H1 (cell line): ENCODE measurements around the gene PLCB3. TPM values are rescaled to one million over a fixed set of nuclear protein-coding genes. Genes with fewer than 3 reads are reported as not detected.

Experiments
- CTCF ChIA-PET: fragments of 300-600 bp; sonication (Branson Sonifier 250); formaldehyde crosslinking; loops from one replicate; lab custom pipeline; 2021; ENCODE audit not compliant: partially characterized antibody; lab: Charles Lee
- POLR2A ChIA-PET: fragments of 300-600 bp; sonication (Branson Sonifier 250); formaldehyde crosslinking; loops from one replicate; lab custom pipeline; 2021; ENCODE audit warnings: inconsistent platforms; ENCODE audit not compliant: partially characterized antibody; lab: Charles Lee
- DNase-seq, 2 experiments: peaks; one replicate each; pipeline versions ENCODE4 v3.0.0 to v3.0.0-alpha.2; 2010 to 2022; ENCODE audit warnings: low spot score in 2 of 2, low read depth in 1 of 2, mixed read lengths in 1 of 2
- FAIRE-seq: peaks from 2 replicates; lab custom pipeline; 2011; peaks lifted over from hg19 to GRCh38; lab: Jason Lieb, UNC
- H2AFZ ChIP-seq: 2 replicates; pipeline ENCODE4 v1.8.1; 2012; ENCODE audit warnings: low read length, inconsistent platforms
- H2AK5ac ChIP-seq: 2 replicates; pipeline ENCODE4 v1.6.1; 2013; ENCODE audit warnings: low read depth, low read length
- H2BK120ac ChIP-seq: replicated peaks from 2 replicates; pipeline ENCODE3; 2013; ENCODE audit warnings: low read depth, low read length, inconsistent platforms
- H2BK12ac ChIP-seq: 2 replicates; pipeline ENCODE4 v1.6.1; 2013; ENCODE audit warnings: low read depth, low read length
- H2BK15ac ChIP-seq: 2 replicates; pipeline ENCODE4 v1.6.1; 2013; ENCODE audit warnings: low read length
- H2BK20ac ChIP-seq: 2 replicates; pipeline ENCODE4 v1.6.1; 2013; ENCODE audit warnings: low read length
- H2BK5ac ChIP-seq: 2 replicates; pipeline ENCODE4 v1.6.1; 2013; ENCODE audit warnings: low read depth, low read length
- H3K14ac ChIP-seq: 2 replicates; pipeline ENCODE4 v1.6.1; 2013; ENCODE audit warnings: inconsistent platforms; ENCODE audit not compliant: insufficient read length
- H3K18ac ChIP-seq: 2 replicates; pipeline ENCODE4 v1.6.1; 2013; ENCODE audit warnings: low read length; ENCODE audit errors: extremely low read depth
- H3K23ac ChIP-seq: 2 replicates; pipeline ENCODE4 v1.6.1; 2013; ENCODE audit warnings: inconsistent platforms; ENCODE audit not compliant: insufficient read length
- H3K23me2 ChIP-seq: 2 replicates; pipeline ENCODE4 v1.6.1; 2013; ENCODE audit warnings: low read depth, low read length
- H3K27ac ChIP-seq: 2 replicates; pipeline ENCODE4 v1.6.1; 2011; ENCODE audit warnings: low read depth, low read length, inconsistent platforms
- H3K27me3 ChIP-seq, 4 experiments: replicated peaks in 1 of 4; 1 replicate in 1 of 4; 2 replicates in 3 of 4; pipeline versions ENCODE4 v1.6.1 to v1.8.1; 2011 to 2013; ENCODE audit warnings: low read length in 3 of 4, mild to moderate bottlenecking in 3 of 4, inconsistent platforms in 2 of 4, mixed read lengths in 2 of 4, moderate library complexity in 1 of 4; ENCODE audit not compliant: control insufficient read depth in 3 of 4, insufficient read depth in 3 of 4; ENCODE audit errors: extremely low read depth in 1 of 4
- H3K36me3 ChIP-seq, 4 experiments: 2 replicates each; pipeline versions ENCODE4 v1.6.1 to v1.8.1; 2011 to 2013; ENCODE audit warnings: mild to moderate bottlenecking in 4 of 4, low read length in 3 of 4, moderate library complexity in 2 of 4, control low read depth in 1 of 4, inconsistent platforms in 1 of 4; ENCODE audit not compliant: insufficient read depth in 4 of 4, control insufficient read depth in 2 of 4
- H3K4ac ChIP-seq: replicated peaks from 2 replicates; pipeline ENCODE3; 2013; ENCODE audit warnings: low read length, low read depth, mixed read lengths, inconsistent platforms; ENCODE audit not compliant: insufficient read length
- H3K4me1 ChIP-seq, 4 experiments: replicated peaks in 1 of 4; 1 replicate in 1 of 4; 2 replicates in 3 of 4; pipeline versions ENCODE4 v1.6.1 to v1.8.1; 2011 to 2013; ENCODE audit warnings: low read length in 3 of 4, inconsistent platforms in 2 of 4, mixed read lengths in 1 of 4; ENCODE audit not compliant: insufficient read depth in 4 of 4, control insufficient read depth in 3 of 4
- H3K4me2 ChIP-seq, 2 experiments: 2 replicates each; pipeline versions ENCODE4 v1.6.1 to v1.8.1; 2011 to 2013; ENCODE audit warnings: low read depth in 2 of 2, low read length in 2 of 2, control low read depth in 1 of 2, inconsistent platforms in 1 of 2, mild to moderate bottlenecking in 1 of 2; ENCODE audit not compliant: insufficient read depth in 1 of 2
- H3K4me3 ChIP-seq, 4 experiments: fragments of 200-600, 300-600 bp in 1 of 4; sonication (generic), shearing (Covaris generic), sonication (Bioruptor Twin) in 1 of 4; 2 replicates each; pipeline versions ENCODE4 v1.5.1 to v1.8.1; 2011 to 2016; ENCODE audit warnings: low read length in 4 of 4, low read depth in 3 of 4, control low read depth in 2 of 4, inconsistent platforms in 2 of 4, mild to moderate bottlenecking in 2 of 4, mixed read lengths in 1 of 4, moderate library complexity in 1 of 4; ENCODE audit not compliant: insufficient read depth in 2 of 4; ENCODE audit errors: extremely low read depth in 1 of 4
- H3K56ac ChIP-seq: replicated peaks from 2 replicates; pipeline ENCODE3; 2013; ENCODE audit warnings: low read depth, mild to moderate bottlenecking, mixed read lengths, low read length, inconsistent platforms; ENCODE audit not compliant: insufficient read length
- H3K79me1 ChIP-seq: 2 replicates; pipeline ENCODE4 v1.6.1; 2013; ENCODE audit warnings: low read depth, low read length, control low read depth
- H3K79me2 ChIP-seq, 2 experiments: 2 replicates each; pipeline versions ENCODE4 v1.6.1 to v1.8.1; 2012 to 2013; ENCODE audit warnings: low read length in 2 of 2, mild to moderate bottlenecking in 2 of 2, inconsistent platforms in 1 of 2; ENCODE audit not compliant: insufficient read depth in 2 of 2, control insufficient read depth in 1 of 2
- H3K9ac ChIP-seq, 4 experiments: replicated peaks in 1 of 4; 1 replicate in 1 of 4; 2 replicates in 3 of 4; pipeline versions ENCODE4 v1.6.1 to v1.8.1; 2011 to 2013; ENCODE audit warnings: low read depth in 3 of 4, low read length in 3 of 4, control low read depth in 2 of 4, mild to moderate bottlenecking in 2 of 4, moderate library complexity in 2 of 4, inconsistent platforms in 1 of 4; ENCODE audit errors: extremely low read depth in 1 of 4
- H3K9me3 ChIP-seq, 2 experiments: 2 replicates each; pipeline versions ENCODE4 v1.6.1 to v1.8.1; 2012 to 2013; ENCODE audit warnings: mild to moderate bottlenecking in 2 of 2, moderate library complexity in 2 of 2, control low read depth in 1 of 2, inconsistent platforms in 1 of 2, low read depth in 1 of 2, low read length in 1 of 2, mixed read lengths in 1 of 2; ENCODE audit not compliant: insufficient read depth in 2 of 2
- H4K20me1 ChIP-seq, 2 experiments: replicated peaks in 1 of 2; 2 replicates each; pipeline versions ENCODE3 to v1.8.1; 2011 to 2013; ENCODE audit warnings: inconsistent platforms in 2 of 2, low read length in 2 of 2, mild to moderate bottlenecking in 1 of 2; ENCODE audit not compliant: insufficient read depth in 2 of 2, control insufficient read depth in 1 of 2
- H4K5ac ChIP-seq: 2 replicates; pipeline ENCODE4 v1.6.1; 2013; ENCODE audit warnings: low read length, low read depth, mixed read lengths, inconsistent platforms; ENCODE audit not compliant: insufficient read length
- H4K8ac ChIP-seq: 2 replicates; pipeline ENCODE4 v1.8.0; 2013; ENCODE audit warnings: mild to moderate bottlenecking, moderate library complexity, low read length, inconsistent platforms; ENCODE audit not compliant: insufficient read depth; ENCODE audit errors: extremely low read depth
- H4K91ac ChIP-seq: replicated peaks from 2 replicates; pipeline ENCODE3; 2013; ENCODE audit warnings: low read length, mixed read lengths, inconsistent platforms; ENCODE audit not compliant: insufficient read length
- WGBS, 2 experiments: shearing (Covaris generic) in 1 of 2; methylation state at CpG; one replicate each; pipeline versions ENCODE4 v1.1.6 to v1.1.7; 2013 to 2015; ENCODE audit warnings: low lambda C conversion rate in 2 of 2, mixed read lengths in 2 of 2, inconsistent platforms in 1 of 2, low coverage in 1 of 2, missing lambda C conversion rate in 1 of 2; ENCODE audit not compliant: insufficient replicate concordance in 2 of 2, insufficient coverage in 1 of 2, insufficient read length in 1 of 2; ENCODE audit errors: extremely low coverage in 1 of 2, missing lambda C conversion rate in 1 of 2; 5-methylcytosine and 5-hydroxymethylcytosine counted together
- polyA plus RNA-seq, 7 experiments: library from polyadenylated mRNA; depleted of rRNA in 3 of 7; stranded (reverse) in 5 of 7; unstranded in 2 of 7; fragments of >200 nt in 5 of 7; fragments of 200-250 nt in 2 of 7; gene quantifications; 1 replicate in 5 of 7; 2 replicates in 1 of 7; 4 replicates in 1 of 7; pipeline versions ENCODE4 v1.2.1 to v1.2.3, GENCODE V29; 2011 to 2013; ENCODE audit warnings: missing spikeins in 2 of 7, mixed read lengths in 2 of 7
- total RNA-seq: library from RNA; stranded (reverse); fragmentation: NEBNext Ultra II Directional; extraction: Animal tissue kit (Norgen Biotek cat#: 25700); gene quantifications from 2 replicates; pipeline ENCODE4 v1.2.1, GENCODE V29; 2021

Gene PLCB3
- total and polyA plus RNA-seq, 2 of the 8 experiments (the other 6 are each of a cell fraction or from before 2014, with no cell fraction given): 47.2 to 104 TPM

DNA sequence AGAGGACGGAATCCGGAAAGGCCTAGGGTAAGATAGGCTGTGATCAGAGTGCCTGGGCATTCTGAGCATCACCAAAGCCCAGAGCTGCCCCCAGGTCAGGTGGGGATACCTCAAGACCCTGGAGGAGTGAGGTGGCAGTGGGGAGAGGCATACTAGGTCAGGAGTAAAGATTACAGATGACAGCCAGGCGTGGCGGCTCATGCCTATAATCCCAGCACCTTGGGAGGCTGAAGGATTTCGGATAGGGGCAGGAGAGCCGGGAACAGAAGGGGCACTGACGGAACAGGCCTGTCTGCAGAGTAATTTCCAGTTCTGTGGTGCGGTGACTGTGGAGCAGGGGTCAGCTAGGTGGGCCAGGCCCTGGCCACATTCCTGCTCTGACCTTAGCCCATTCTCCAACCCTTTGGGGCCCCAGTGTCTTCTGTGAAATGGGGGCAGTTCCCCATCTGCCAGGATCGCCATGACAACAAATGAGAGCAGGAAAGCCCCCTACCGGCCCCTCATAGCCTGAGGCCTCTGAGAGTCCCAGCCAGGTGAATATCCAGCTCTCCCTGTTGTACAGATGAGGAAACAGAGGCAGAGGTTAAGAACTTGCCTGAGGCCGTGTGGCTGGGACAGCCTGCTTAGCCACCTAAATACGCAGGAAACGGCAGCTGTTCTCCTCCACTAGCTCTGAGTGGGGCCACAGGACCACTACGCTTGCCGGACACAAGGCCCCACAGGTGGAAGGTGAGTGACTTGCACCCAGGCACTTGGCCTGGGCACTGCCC lies 23.9 kb downstream of the PLCB3 start:
- Histone ChIP-seq H2AK5ac (no peak overlapping the region), H2BK120ac (no peak overlapping the region), H4K8ac (no peak overlapping the region), H2BK12ac (no peak overlapping the region), H4K20me1 (no peaks in the 10 kb centered on the region), H2BK15ac (no peak overlapping the region), H3K23me2 (0 out of 2 replicates have a peak, but pooled peaks cover 2% of the 10 kb centered on the region), H3K79me1 (no peaks in the 10 kb centered on the region; the same call in 1 of the 2 replicates), H3K4me1 (peaks cover 0 to 5% (median 2%) of the 10 kb centered on the region in 4 experiments; a peak in 1 of 7 replicates), H3K27me3 (no peaks in the 10 kb centered on the region), H3K14ac (no peak overlapping the region), H4K91ac (no peak overlapping the region), H3K18ac (no peak overlapping the region), H3K4ac (no peak overlapping the region), H3K9me3 (no peaks in the 10 kb centered on the region), H3K4me3 (no peak overlapping the region), H3K27ac (no peak overlapping the region), H3K4me2 (no peak overlapping the region), H3K9ac (no peak overlapping the region), H4K5ac (no peak overlapping the region), H2BK5ac (peak overlapping the region; percentile 35; the same call in 1 of the 2 replicates), H3K23ac (no peak overlapping the region), H3K56ac (no peak overlapping the region), H2BK20ac (no peak overlapping the region), H2AFZ (no peak overlapping the region), H3K79me2 (0 out of 4 replicates have a peak, but pooled peaks cover 0 to 4% of the 10 kb centered on the region in 2 experiments), H3K36me3 (no peaks in the 10 kb centered on the region; a peak in 1 of 8 replicates)
- CTCF ChIA-PET: interaction anchor here (0.6 to 13.7 kb wide), 7 partner anchors 12 to 90 kb away, joined by 3 to 168 read pairs (median 5); partner anchors contain the start of genes CATSPERZ, ESRRA and PLCB3
- POLR2A ChIA-PET: interaction anchor here (0.6 to 1.8 kb wide), 5 partner anchors 17 to 42 kb away, joined by 3 to 6 read pairs (median 3); partner anchors contain the start of genes PRDX5 and TRMT112
- DNase-seq: no peak
- no peak for FAIRE-seq
- WGBS, 2 experiments: 80% methylated on average over 15 of the region's 15 CpGs; no CpG with 5 or more reads in 1 of the 2 experiments
